Upper lobe of left lung (tissue), 4 donors: ENCODE measurements around the gene SPIN1.
"Not testable (repeated sequence)": the region's sequence is repeated elsewhere in the genome, so short reads cannot be mapped to it uniquely, and the experiment has no call there.

Experiments
- POLR2A ChIP-seq, 4 donors: fragments of 450-650 bp; IDR thresholded peaks; one replicate each; pipeline ENCODE4 v1.5.1; 2016 to 2017; ENCODE audit warnings: antibody characterized with exemption in 4 of 4, mild to moderate bottlenecking in 2 of 4
- POLR2AphosphoS5 ChIP-seq, 2 donors: sonication (generic); formaldehyde crosslinking; IDR thresholded peaks; one replicate each; pipeline ENCODE4 v1.5.1; 2017; ENCODE audit warnings: antibody characterized with exemption in 2 of 2

DNA sequence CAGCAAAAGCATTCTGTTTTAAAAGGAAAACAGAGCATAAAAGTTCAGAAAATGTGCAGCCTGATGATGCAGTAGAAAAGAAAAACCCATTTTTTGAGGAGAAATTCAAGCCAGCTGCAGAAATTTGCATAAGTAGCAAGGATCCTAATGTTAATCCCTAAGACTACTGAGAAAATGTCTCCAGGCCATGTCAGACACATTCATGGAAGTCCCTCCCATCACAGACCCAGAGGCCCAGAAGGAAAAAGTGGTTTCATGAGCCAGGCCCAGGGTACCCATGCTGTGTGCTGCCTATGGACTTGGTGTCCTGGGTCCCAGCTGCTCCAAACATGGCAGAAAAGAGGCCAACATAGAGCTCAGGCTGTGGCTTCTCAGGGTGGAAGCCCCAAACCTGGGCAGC is 31.0 kb upstream of the SPIN1 start:
- not testable (repeated sequence) for TF ChIP-seq POLR2A, POLR2AphosphoS5 (IDR thresholded peaks at IDR 0.05)
